Measurements from ENCODE around the gene MYO3B. TPM values are rescaled to one million over a fixed set of nuclear protein-coding genes. Genes with fewer than 3 reads are reported as not detected.
"Not testable (repeated sequence)": the region's sequence is repeated elsewhere in the genome, so short reads cannot be mapped to it uniquely, and the experiment has no call there.

MYO3B gene
- polyA plus RNA-seq, 1 of the 3 experiments (the other 2 are of a cell fraction): not detected

DNA sequence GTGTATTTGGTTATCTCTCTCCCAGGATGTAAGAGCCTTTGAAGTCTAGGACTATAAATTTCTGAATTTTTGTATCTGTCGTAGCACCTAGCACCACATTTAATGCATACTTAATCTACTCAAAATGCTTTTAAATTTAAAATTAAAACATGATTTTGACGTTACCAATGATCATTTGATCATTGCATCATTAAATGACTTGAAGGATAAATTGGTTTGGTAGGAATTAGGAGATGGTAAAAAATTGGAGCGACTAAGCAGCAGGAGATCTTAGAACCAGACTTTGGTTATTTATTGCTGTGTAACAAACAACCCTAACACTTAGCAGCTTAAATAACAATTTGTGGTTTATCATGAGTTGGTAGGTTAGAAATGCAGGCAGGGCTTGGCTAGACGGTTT, 84.9 kb downstream of the MYO3B start (continued):
- TF ChIP-seq, protein P1, sequence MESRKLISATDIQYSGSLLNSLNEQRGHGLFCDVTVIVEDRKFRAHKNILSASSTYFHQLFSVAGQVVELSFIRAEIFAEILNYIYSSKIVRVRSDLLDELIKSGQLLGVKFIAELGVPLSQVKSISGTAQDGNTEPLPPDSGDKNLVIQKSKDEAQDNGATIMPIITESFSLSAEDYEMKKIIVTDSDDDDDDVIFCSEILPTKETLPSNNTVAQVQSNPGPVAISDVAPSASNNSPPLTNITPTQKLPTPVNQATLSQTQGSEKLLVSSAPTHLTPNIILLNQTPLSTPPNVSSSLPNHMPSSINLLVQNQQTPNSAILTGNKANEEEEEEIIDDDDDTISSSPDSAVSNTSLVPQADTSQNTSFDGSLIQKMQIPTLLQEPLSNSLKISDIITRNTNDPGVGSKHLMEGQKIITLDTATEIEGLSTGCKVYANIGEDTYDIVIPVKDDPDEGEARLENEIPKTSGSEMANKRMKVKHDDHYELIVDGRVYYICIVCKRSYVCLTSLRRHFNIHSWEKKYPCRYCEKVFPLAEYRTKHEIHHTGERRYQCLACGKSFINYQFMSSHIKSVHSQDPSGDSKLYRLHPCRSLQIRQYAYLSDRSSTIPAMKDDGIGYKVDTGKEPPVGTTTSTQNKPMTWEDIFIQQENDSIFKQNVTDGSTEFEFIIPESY (IDR thresholded peaks at IDR 0.05; ENCODE audit: borderline replicate concordance, low read depth): no peak
- TF ChIP-seq RXRA (IDR thresholded peaks at IDR 0.05; ENCODE audit: borderline replicate concordance, low read depth): no peak

DNA sequence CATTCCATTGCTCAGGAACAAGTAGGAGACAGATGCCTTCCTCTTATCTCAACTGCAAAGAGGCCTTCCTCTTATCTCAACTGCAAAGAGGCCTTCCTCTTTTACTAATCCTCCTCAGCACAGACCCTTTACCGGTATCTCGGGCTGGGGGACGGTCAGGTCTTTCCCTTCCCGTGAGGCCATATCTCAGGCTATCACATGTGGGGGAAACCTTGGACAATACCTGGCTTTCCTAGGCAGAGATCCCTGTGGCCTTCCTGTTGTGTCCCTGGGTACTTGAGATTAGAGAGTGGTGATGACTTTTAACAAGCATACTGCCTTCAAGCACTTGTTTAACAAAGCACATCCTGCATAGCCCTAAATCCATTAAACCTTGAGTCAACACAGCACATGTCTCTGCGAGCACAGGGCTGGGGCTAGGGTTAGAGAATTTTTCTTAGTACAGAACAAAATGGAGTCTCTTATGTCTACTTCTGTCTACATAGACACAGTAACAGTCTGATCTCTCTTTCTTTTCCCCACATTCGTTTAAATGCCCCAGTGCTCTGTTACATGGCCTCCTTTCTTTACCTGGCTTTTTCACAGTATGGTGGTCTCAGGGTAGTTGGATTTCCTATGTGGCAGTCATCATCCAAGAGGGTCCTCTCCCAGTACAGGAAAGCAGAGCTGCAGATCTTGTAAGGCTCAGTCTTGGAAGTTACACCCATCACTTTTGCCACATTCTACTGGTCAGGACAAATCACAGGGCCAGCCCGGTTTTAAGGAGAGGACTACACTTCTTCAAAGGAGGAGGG, 86.0 kb downstream of the MYO3B start:
- POLR2A ChIA-PET; H3K27me3 ChIP-seq (ENCODE audit: insufficient read depth); H4K20me1 ChIP-seq (ENCODE audit: insufficient read depth); H3K9ac ChIP-seq; H3K4me3 ChIP-seq (ENCODE audit: low read depth in 2 of 2, low read length in 1 of 2); H3K9me3 ChIP-seq; H3K9me2 ChIP-seq; H3K27ac ChIP-seq (ENCODE audit: low read depth in 2 of 2, low read length in 1 of 2); H2AFZ ChIP-seq (ENCODE audit: low read depth); H3K79me2 ChIP-seq (ENCODE audit: insufficient read depth); H3K36me3 ChIP-seq (replicated peaks in 1 of 2; ENCODE audit: control insufficient read depth in 1 of 2, insufficient read depth in 2 of 2, low read length in 1 of 2); H3F3A ChIP-seq (replicated peaks; ENCODE audit: insufficient read depth); H3K4me1 ChIP-seq (ENCODE audit: control insufficient read depth in 1 of 2, insufficient read depth in 2 of 2, low read depth in 1 of 2, low read length in 1 of 2); DNase-seq; H3K4me2 ChIP-seq: not testable (repeated sequence)
- 45% methylated on average over 7 of the region's 7 CpGs for WGBS (ENCODE audit: low lambda C conversion rate)
- CTCF ChIA-PET: interaction anchor here (1.0 to 1.1 kb wide), 2 partner anchors 10 to 62 kb away, joined by 3 to 4 read pairs; no protein-coding TSS in a partner anchor

- H3K4me3 ChIP-seq (ENCODE audit: low read depth in 2 of 2, low read length in 1 of 2): no peak overlapping the region
- H3K4me2 ChIP-seq: no peak overlapping the region
- H3F3A ChIP-seq (replicated peaks; ENCODE audit: insufficient read depth): no peaks in the 10 kb centered on the region
- H3K79me2 ChIP-seq (ENCODE audit: insufficient read depth): no peaks in the 10 kb centered on the region
- no peaks in the 10 kb centered on the region for H3K9me3 ChIP-seq
- H3K36me3 ChIP-seq (replicated peaks in 1 of 2; ENCODE audit: control insufficient read depth in 1 of 2, insufficient read depth in 2 of 2, low read length in 1 of 2): no peaks in the 10 kb centered on the region
- POLR2A ChIA-PET: no interaction called here
- no peak overlapping the region for H2AFZ ChIP-seq (ENCODE audit: low read depth)
- H3K27ac ChIP-seq (ENCODE audit: low read depth in 2 of 2, low read length in 1 of 2): no peak overlapping the region
- no peak overlapping the region for H3K9ac ChIP-seq
- H4K20me1 ChIP-seq (ENCODE audit: insufficient read depth): no peaks in the 10 kb centered on the region
- no peaks in the 10 kb centered on the region for H3K27me3 ChIP-seq (ENCODE audit: insufficient read depth)
- WGBS (ENCODE audit: low lambda C conversion rate): 45% methylated on average over 2 of the region's 2 CpGs
- H3K4me1 ChIP-seq (ENCODE audit: control insufficient read depth in 1 of 2, insufficient read depth in 2 of 2, low read depth in 1 of 2, low read length in 1 of 2): peaks cover 0 to 3% of the 10 kb centered on the region in 2 experiments; a peak in 2 of 4 replicates
- CTCF ChIA-PET: interaction anchor here (1.0 to 1.1 kb wide), 2 partner anchors 11 to 61 kb away, joined by 3 to 4 read pairs; no protein-coding TSS in a partner anchor
- no peaks in the 10 kb centered on the region for H3K9me2 ChIP-seq
- no peak for DNase-seq
- TF ChIP-seq NFIC (IDR thresholded peaks at IDR 0.05; ENCODE audit: borderline replicate concordance) (no peak), SMC3 (IDR thresholded peaks at IDR 0.05; ENCODE audit: low read depth, low read length) (no peak), MEF2A (IDR thresholded peaks at IDR 0.05; ENCODE audit: borderline replicate concordance, low read depth) (no peak), POLR2AphosphoS5 (IDR thresholded peaks at IDR 0.05; ENCODE audit: low read depth, low read length) (no peak), NRF1 (IDR thresholded peaks at IDR 0.05; ENCODE audit: low read depth, low read length) (no peak), TAF1 (IDR thresholded peaks at IDR 0.05; ENCODE audit: borderline replicate concordance, low read depth, low read length) (no peak), REST (IDR thresholded peaks at IDR 0.05; ENCODE audit: low read depth, low read length) (no peak), FOSL2 (IDR thresholded peaks at IDR 0.05; ENCODE audit: borderline replicate concordance, low read depth) (no peak), IRF3 (IDR thresholded peaks at IDR 0.05; ENCODE audit: low read depth, low read length) (no peak), TEAD4 (IDR thresholded peaks at IDR 0.05; ENCODE audit: borderline replicate concordance, insufficient read depth) (no peak), RAD21 (IDR thresholded peaks at IDR 0.05; ENCODE audit: low read length) (no peak), MAX (IDR thresholded peaks at IDR 0.05; ENCODE audit: low read depth) (no peak)
- TF ChIP-seq, protein P2, sequence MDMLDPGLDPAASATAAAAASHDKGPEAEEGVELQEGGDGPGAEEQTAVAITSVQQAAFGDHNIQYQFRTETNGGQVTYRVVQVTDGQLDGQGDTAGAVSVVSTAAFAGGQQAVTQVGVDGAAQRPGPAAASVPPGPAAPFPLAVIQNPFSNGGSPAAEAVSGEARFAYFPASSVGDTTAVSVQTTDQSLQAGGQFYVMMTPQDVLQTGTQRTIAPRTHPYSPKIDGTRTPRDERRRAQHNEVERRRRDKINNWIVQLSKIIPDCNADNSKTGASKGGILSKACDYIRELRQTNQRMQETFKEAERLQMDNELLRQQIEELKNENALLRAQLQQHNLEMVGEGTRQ (IDR thresholded peaks at IDR 0.05; ENCODE audit: borderline replicate concordance, low read depth, low read length): no peak
Measured at GRCh38 chr2:170264522-170264860, 86.5 kb downstream of the MYO3B start.

Measured in SK-N-SH (cell line).